ENCODE data around the gene PLD5. TPM values are rescaled to one million over a fixed set of nuclear protein-coding genes. Genes with fewer than 3 reads are reported as not detected.
"Not testable (repeated sequence)": the region's sequence is repeated elsewhere in the genome, so short reads cannot be mapped to it uniquely, and the experiment has no call there.

PLD5 gene
- total and polyA plus RNA-seq, 4 donors, result 4.6 to 11.5 (median 9.4) TPM

GRCh38 chr1:242239398-242239797 lies 285.1 kb downstream of the PLD5 start:
- peaks cover 4% of the 10 kb centered on the region for H3K4me1 ChIP-seq (ENCODE audit: control insufficient read depth, insufficient read depth, low read length)
- WGBS (ENCODE audit: insufficient coverage), result no CpG with 5 or more reads among the region's 7 CpGs
- no peaks in the 10 kb centered on the region for H3K36me3 ChIP-seq (ENCODE audit: control insufficient read depth, insufficient read depth, low read length)
- no peaks in the 10 kb centered on the region for H3K27me3 ChIP-seq (ENCODE audit: control insufficient read depth, insufficient read depth, low read length)
- peak in 1 of 6 donors; percentile 81 for DNase-seq (ENCODE audit: low read depth in 4 of 6, low spot score in 6 of 6)
- no peak overlapping the region for H3K4me3 ChIP-seq (ENCODE audit: low read depth, low read length)
- no peaks in the 10 kb centered on the region for H3K9me3 ChIP-seq (ENCODE audit: control insufficient read depth, insufficient read depth, low read length)
- no peak overlapping the region for H3K27ac ChIP-seq (ENCODE audit: low read depth, low read length)

GRCh38 chr1:242237051-242237450 lies 287.4 kb downstream of the PLD5 start:
- 83% methylated on average over 1 of the region's 1 CpG for WGBS (ENCODE audit: insufficient coverage)
- DNase-seq (ENCODE audit: low read depth in 4 of 6, low spot score in 6 of 6), result no peak
- H3K4me3 ChIP-seq (ENCODE audit: low read depth, low read length), result no peak overlapping the region
- H3K36me3 ChIP-seq (ENCODE audit: control insufficient read depth, insufficient read depth, low read length), result no peaks in the 10 kb centered on the region
- no peaks in the 10 kb centered on the region for H3K4me1 ChIP-seq (ENCODE audit: control insufficient read depth, insufficient read depth, low read length)
- no peaks in the 10 kb centered on the region for H3K9me3 ChIP-seq (ENCODE audit: control insufficient read depth, insufficient read depth, low read length)
- H3K27ac ChIP-seq (ENCODE audit: low read depth, low read length), result no peak overlapping the region
- no peaks in the 10 kb centered on the region for H3K27me3 ChIP-seq (ENCODE audit: control insufficient read depth, insufficient read depth, low read length)

- Histone ChIP-seq H3K36me3 (ENCODE audit: control insufficient read depth, insufficient read depth, low read length) (no peaks in the 10 kb centered on the region), H3K27me3 (ENCODE audit: control insufficient read depth, insufficient read depth, low read length) (no peaks in the 10 kb centered on the region), H3K27ac (ENCODE audit: low read depth, low read length) (no peak overlapping the region), H3K9me3 (ENCODE audit: control insufficient read depth, insufficient read depth, low read length) (no peaks in the 10 kb centered on the region), H3K4me1 (ENCODE audit: control insufficient read depth, insufficient read depth, low read length) (no peaks in the 10 kb centered on the region), H3K4me3 (ENCODE audit: low read depth, low read length) (no peak overlapping the region)
- no peak for DNase-seq (ENCODE audit: low read depth in 4 of 6, low spot score in 6 of 6)
- no CpG with 5 or more reads among the region's 3 CpGs for WGBS (ENCODE audit: insufficient coverage)
Measured at GRCh38 chr1:242228991-242229390, 295.5 kb downstream of the PLD5 start.

GRCh38 chr1:242225767-242226573 lies 298.5 kb downstream of the PLD5 start:
- no peaks in the 10 kb centered on the region for H3K4me1 ChIP-seq (ENCODE audit: control insufficient read depth, insufficient read depth, low read length)
- no peak for DNase-seq (ENCODE audit: low read depth in 4 of 6, low spot score in 6 of 6)
- WGBS (ENCODE audit: insufficient coverage), result 100% methylated on average over 4 of the region's 9 CpGs
- H3K27ac ChIP-seq (ENCODE audit: low read depth, low read length), result no peak overlapping the region
- H3K4me3 ChIP-seq (ENCODE audit: low read depth, low read length), result no peak overlapping the region
- H3K36me3 ChIP-seq (ENCODE audit: control insufficient read depth, insufficient read depth, low read length), result no peaks in the 10 kb centered on the region
- no peaks in the 10 kb centered on the region for H3K9me3 ChIP-seq (ENCODE audit: control insufficient read depth, insufficient read depth, low read length)
- no peaks in the 10 kb centered on the region for H3K27me3 ChIP-seq (ENCODE audit: control insufficient read depth, insufficient read depth, low read length)

GRCh38 chr1:242224878-242225766 lies 299.4 kb downstream of the PLD5 start:
- not testable (repeated sequence) for H3K4me3 ChIP-seq (ENCODE audit: low read depth, low read length)

GRCh38 chr1:242224461-242224860 lies 300.0 kb downstream of the PLD5 start:
- Histone ChIP-seq H3K27ac (ENCODE audit: low read depth, low read length) (no peak overlapping the region), H3K27me3 (ENCODE audit: control insufficient read depth, insufficient read depth, low read length) (no peaks in the 10 kb centered on the region), H3K4me1 (ENCODE audit: control insufficient read depth, insufficient read depth, low read length) (no peaks in the 10 kb centered on the region), H3K9me3 (ENCODE audit: control insufficient read depth, insufficient read depth, low read length) (no peaks in the 10 kb centered on the region), H3K36me3 (ENCODE audit: control insufficient read depth, insufficient read depth, low read length) (no peaks in the 10 kb centered on the region), H3K4me3 (ENCODE audit: low read depth, low read length) (no peak overlapping the region)
- peak in 1 of 6 donors; percentile 74 for DNase-seq (ENCODE audit: low read depth in 4 of 6, low spot score in 6 of 6)
- no CpG with 5 or more reads among the region's 3 CpGs for whole genome bisulfite sequencing (ENCODE audit: insufficient coverage)

More at GRCh38 chr1:242224878-242225766, 299.4 kb downstream of the PLD5 start:
- H3K27me3 ChIP-seq (ENCODE audit: control insufficient read depth, insufficient read depth, low read length); H3K4me1 ChIP-seq (ENCODE audit: control insufficient read depth, insufficient read depth, low read length); H3K36me3 ChIP-seq (ENCODE audit: control insufficient read depth, insufficient read depth, low read length); H3K9me3 ChIP-seq (ENCODE audit: control insufficient read depth, insufficient read depth, low read length); H3K27ac ChIP-seq (ENCODE audit: low read depth, low read length): not testable (repeated sequence)
- 12% methylated on average over 4 of the region's 16 CpGs for WGBS (ENCODE audit: insufficient coverage)
- peak in 1 of 6 donors; percentile 81 for DNase-seq (ENCODE audit: low read depth in 4 of 6, low spot score in 6 of 6)

GRCh38 chr1:242219905-242220304 lies 304.6 kb downstream of the PLD5 start:
- WGBS (ENCODE audit: insufficient coverage), result 89% methylated on average over 11 of the region's 12 CpGs

GRCh38 chr1:242219298-242219901 lies 305.1 kb downstream of the PLD5 start:
- peaks cover 6% of the 10 kb centered on the region for H3K9me3 ChIP-seq (ENCODE audit: control insufficient read depth, insufficient read depth, low read length)
- H3K4me3 ChIP-seq (ENCODE audit: low read depth, low read length), result no peak overlapping the region
- no peak overlapping the region for H3K27ac ChIP-seq (ENCODE audit: low read depth, low read length)
- WGBS (ENCODE audit: insufficient coverage), result 100% methylated on average over 2 of the region's 2 CpGs
- H3K27me3 ChIP-seq (ENCODE audit: control insufficient read depth, insufficient read depth, low read length), result no peaks in the 10 kb centered on the region
- no peaks in the 10 kb centered on the region for H3K4me1 ChIP-seq (ENCODE audit: control insufficient read depth, insufficient read depth, low read length)
- no peaks in the 10 kb centered on the region for H3K36me3 ChIP-seq (ENCODE audit: control insufficient read depth, insufficient read depth, low read length)
- DNase-seq (ENCODE audit: low read depth in 4 of 6, low spot score in 6 of 6), result no peak

More at GRCh38 chr1:242219905-242220304, 304.6 kb downstream of the PLD5 start:
- no peak overlapping the region for H3K4me3 ChIP-seq (ENCODE audit: low read depth, low read length)
- peaks cover 6% of the 10 kb centered on the region for H3K9me3 ChIP-seq (ENCODE audit: control insufficient read depth, insufficient read depth, low read length)
- H3K4me1 ChIP-seq (ENCODE audit: control insufficient read depth, insufficient read depth, low read length), result no peaks in the 10 kb centered on the region
- H3K27ac ChIP-seq (ENCODE audit: low read depth, low read length), result no peak overlapping the region
- H3K36me3 ChIP-seq (ENCODE audit: control insufficient read depth, insufficient read depth, low read length), result no peaks in the 10 kb centered on the region
- H3K27me3 ChIP-seq (ENCODE audit: control insufficient read depth, insufficient read depth, low read length), result no peaks in the 10 kb centered on the region
- DNase-seq (ENCODE audit: low read depth in 4 of 6, low spot score in 6 of 6), result no peak

GRCh38 chr1:242216368-242216767 lies 308.1 kb downstream of the PLD5 start:
- H3K4me3 ChIP-seq (ENCODE audit: low read depth, low read length), result no peak overlapping the region
- no peaks in the 10 kb centered on the region for H3K36me3 ChIP-seq (ENCODE audit: control insufficient read depth, insufficient read depth, low read length)
- H3K27ac ChIP-seq (ENCODE audit: low read depth, low read length), result no peak overlapping the region
- no peaks in the 10 kb centered on the region for H3K27me3 ChIP-seq (ENCODE audit: control insufficient read depth, insufficient read depth, low read length)
- peaks cover 6% of the 10 kb centered on the region for H3K9me3 ChIP-seq (ENCODE audit: control insufficient read depth, insufficient read depth, low read length)
- WGBS (ENCODE audit: insufficient coverage), result 93% methylated on average over 3 of the region's 4 CpGs
- no peak for DNase-seq (ENCODE audit: low read depth in 4 of 6, low spot score in 6 of 6)
- H3K4me1 ChIP-seq (ENCODE audit: control insufficient read depth, insufficient read depth, low read length), result peaks cover 4% of the 10 kb centered on the region
